ENCODE results near the gene SBF1. TPM values are rescaled to one million over a fixed set of nuclear protein-coding genes. Genes with fewer than 3 reads are reported as not detected.
A peak's percentile ranks its signal among the peaks of the same experiment; 100 is the strongest.

SBF1 gene
- total RNA-seq, 4 donors from 2014 or later: 80.0 to 227 (median 128) TPM

GRCh38 chr22:50456466-50457234 is 18.2 kb downstream of the SBF1 start:
- Histone ChIP-seq H3K27me3 (no peaks in the 10 kb centered on the region), H3K27ac (peak overlapping the region; percentile 63 to 74 (median 69)), H3K4me3 (replicated peaks in 1 of 3) (no peak overlapping the region), H3K36me3 (peaks cover 68 to 75% of the 10 kb centered on the region in 2 donors), H3K9me3 (no peaks in the 10 kb centered on the region), H3K4me1 (peaks cover 18 to 24% of the 10 kb centered on the region in 2 donors)
- intact Hi-C loops (cut with DNase I): no loop called here
- DNase-seq: peak; percentile 98
- TF ChIP-seq POLR2A (IDR thresholded peaks at IDR 0.05): peak in 1 of 2 donors; percentile 19
- TF ChIP-seq CTCF (IDR thresholded peaks at IDR 0.05): peak in 2 of 6 experiments; percentile 9 to 10
- WGBS, 2 donors: 70 to 77% methylated on average over 14 to 19 of the region's 34 CpGs

DNA sequence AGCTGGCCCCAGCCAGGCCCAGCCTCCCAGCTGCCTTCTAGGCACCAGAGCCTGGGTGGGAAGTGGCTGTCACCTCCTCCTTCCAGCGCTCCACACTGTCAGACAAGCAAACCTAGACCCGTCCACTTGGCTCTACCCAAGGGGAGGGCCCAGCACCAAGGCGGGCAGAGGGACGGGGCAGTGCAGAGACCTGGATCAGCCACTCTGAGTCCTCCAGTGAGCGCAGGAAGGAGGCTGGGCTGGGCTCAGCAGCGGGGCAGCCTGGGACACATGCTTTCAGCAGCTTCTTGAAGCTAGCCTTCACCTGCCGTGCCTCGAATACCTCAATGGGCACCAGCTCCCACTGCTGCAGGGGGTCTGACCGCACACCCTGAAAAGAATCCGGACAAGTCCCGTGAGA is 18.8 kb downstream of the SBF1 start:
- Histone ChIP-seq H3K9me3 (no peaks in the 10 kb centered on the region), H3K36me3 (peaks cover 62 to 68% of the 10 kb centered on the region in 2 donors), H3K27ac (peak overlapping the region; percentile 58 to 74 (median 69)), H3K4me3 (replicated peaks in 1 of 3) (no peak overlapping the region), H3K4me1 (peaks cover 18 to 24% of the 10 kb centered on the region in 2 donors), H3K27me3 (no peaks in the 10 kb centered on the region)
- intact Hi-C loops (cut with DNase I): no loop called here
- WGBS, 2 donors: 40 to 58% methylated on average over 1 to 7 of the region's 11 CpGs
- peak; percentile 88 to 90 for DNase-seq
- TF ChIP-seq POLR2A (IDR thresholded peaks at IDR 0.05): peak in 1 of 2 donors; percentile 16
- TF ChIP-seq CTCF (IDR thresholded peaks at IDR 0.05): no peak

GRCh38 chr22:50455201-50455600 is 19.6 kb downstream of the SBF1 start:
- no peaks in the 10 kb centered on the region for H3K27me3 ChIP-seq
- H3K9me3 ChIP-seq: no peaks in the 10 kb centered on the region
- TF ChIP-seq CTCF (IDR thresholded peaks at IDR 0.05): no peak
- no peak for TF ChIP-seq POLR2A (IDR thresholded peaks at IDR 0.05)
- no peak for DNase-seq
- intact Hi-C loops (cut with DNase I): no loop called here
- H3K4me1 ChIP-seq: peaks cover 18 to 24% of the 10 kb centered on the region in 2 donors
- peaks cover 53 to 64% of the 10 kb centered on the region in 2 donors for H3K36me3 ChIP-seq
- 86 to 100% methylated on average over 2 to 11 of the region's 18 CpGs for WGBS, 2 donors
- H3K27ac ChIP-seq: peak overlapping the region; percentile 58 to 74 (median 69)
- no peak overlapping the region for H3K4me3 ChIP-seq (replicated peaks in 1 of 3)

GRCh38 chr22:50454556-50455075 is 20.2 kb downstream of the SBF1 start:
- H3K36me3 ChIP-seq: peaks cover 47 to 64% of the 10 kb centered on the region in 2 donors
- WGBS, 2 donors: 95 to 97% methylated on average over 23 to 24 of the region's 27 CpGs
- H3K27ac ChIP-seq: no peak overlapping the region
- no peak for TF ChIP-seq POLR2A (IDR thresholded peaks at IDR 0.05)
- no peak for TF ChIP-seq CTCF (IDR thresholded peaks at IDR 0.05)
- DNase-seq: no peak
- no peaks in the 10 kb centered on the region for H3K27me3 ChIP-seq
- H3K4me3 ChIP-seq (replicated peaks in 1 of 3): no peak overlapping the region
- peaks cover 18 to 24% of the 10 kb centered on the region in 2 donors for H3K4me1 ChIP-seq
- no peaks in the 10 kb centered on the region for H3K9me3 ChIP-seq
- intact Hi-C loops (cut with DNase I): no loop called here

GRCh38 chr22:50452649-50453048 is 22.2 kb downstream of the SBF1 start:
- Histone ChIP-seq H3K4me3 (replicated peaks in 1 of 3) (no peak overlapping the region), H3K9me3 (no peaks in the 10 kb centered on the region), H3K27me3 (no peaks in the 10 kb centered on the region), H3K36me3 (peaks cover 46 to 58% of the 10 kb centered on the region in 2 donors), H3K27ac (no peak overlapping the region), H3K4me1 (peaks cover 18 to 22% of the 10 kb centered on the region in 2 donors)
- intact Hi-C loops (cut with DNase I): no loop called here
- TF ChIP-seq POLR2A (IDR thresholded peaks at IDR 0.05): no peak
- no peak for TF ChIP-seq CTCF (IDR thresholded peaks at IDR 0.05)
- no peak for DNase-seq
- WGBS, 2 donors: 88 to 90% methylated on average over 5 of the region's 5 CpGs
